Muscle layer of colon (tissue), 2 donors: ENCODE measurements around the gene SH3TC1.

ENCODE experiments used
- H3K27ac ChIP-seq: one replicate; pipeline ENCODE4 v1.7.0; 2013; ENCODE audit warnings: low read depth, mild to moderate bottlenecking, low read length, moderate library complexity
- H3K27me3 ChIP-seq, 2 donors: one replicate each; pipeline ENCODE4 v1.7.0; 2013; ENCODE audit warnings: low read length in 2 of 2, mild to moderate bottlenecking in 2 of 2; ENCODE audit not compliant: insufficient read depth in 2 of 2, control insufficient read depth in 1 of 2
- H3K36me3 ChIP-seq: one replicate; pipeline ENCODE4 v1.7.0; 2013; ENCODE audit warnings: mild to moderate bottlenecking, low read length; ENCODE audit not compliant: insufficient read depth
- H3K4me1 ChIP-seq: one replicate; pipeline ENCODE4 v1.7.0; 2013; ENCODE audit warnings: mild to moderate bottlenecking, low read length; ENCODE audit not compliant: insufficient read depth
- H3K4me3 ChIP-seq, 2 donors: one replicate each; pipeline ENCODE4 v1.7.0; 2013; ENCODE audit warnings: low read length in 2 of 2, low read depth in 1 of 2, mild to moderate bottlenecking in 1 of 2, moderate library complexity in 1 of 2
- H3K9ac ChIP-seq: one replicate; pipeline ENCODE4 v1.7.0; 2013; ENCODE audit warnings: low read length
- H3K9me3 ChIP-seq: one replicate; pipeline ENCODE4 v1.7.0; 2013; ENCODE audit warnings: mild to moderate bottlenecking, low read length
- donor health status: abdominal sarcoma.
- donor health status: Adenocarcinoma of cecum.

SH3TC1 gene

GRCh38 chr4:8276358-8277240 lies 77.5 kb downstream of the SH3TC1 start:
- Histone ChIP-seq H3K4me3 (no peak overlapping the region), H3K27me3 (no peaks in the 10 kb centered on the region), H3K9ac (no peak overlapping the region), H3K4me1 (peaks cover 71% of the 10 kb centered on the region), H3K27ac (peak overlapping the region; percentile 70), H3K36me3 (no peaks in the 10 kb centered on the region), H3K9me3 (no peaks in the 10 kb centered on the region)

- Histone ChIP-seq H3K4me1 (peaks cover 62% of the 10 kb centered on the region), H3K36me3 (no peaks in the 10 kb centered on the region), H3K27ac (no peak overlapping the region), H3K4me3 (no peak overlapping the region), H3K27me3 (no peaks in the 10 kb centered on the region), H3K9ac (no peak overlapping the region), H3K9me3 (no peaks in the 10 kb centered on the region)
These were observed 78.4 kb downstream of the SH3TC1 start for GRCh38 chr4:8277356-8278008.

GRCh38 chr4:8278009-8278395 lies 78.9 kb downstream of the SH3TC1 start:
- H3K27ac ChIP-seq = no peak overlapping the region
- H3K4me1 ChIP-seq = peaks cover 57% of the 10 kb centered on the region
- H3K9ac ChIP-seq = no peak overlapping the region

GRCh38 chr4:8278421-8279287 lies 79.6 kb downstream of the SH3TC1 start:
- H3K36me3 ChIP-seq = no peaks in the 10 kb centered on the region
- H3K4me1 ChIP-seq = peaks cover 54% of the 10 kb centered on the region
- no peaks in the 10 kb centered on the region for H3K27me3 ChIP-seq
- no peak overlapping the region for H3K4me3 ChIP-seq
- no peak overlapping the region for H3K27ac ChIP-seq
- no peak overlapping the region for H3K9ac ChIP-seq
- H3K9me3 ChIP-seq = no peaks in the 10 kb centered on the region

More at GRCh38 chr4:8278009-8278395, 78.9 kb downstream of the SH3TC1 start:
- H3K27me3 ChIP-seq = no peaks in the 10 kb centered on the region
- no peaks in the 10 kb centered on the region for H3K36me3 ChIP-seq
- H3K4me3 ChIP-seq = no peak overlapping the region
- no peaks in the 10 kb centered on the region for H3K9me3 ChIP-seq

- Histone ChIP-seq H3K4me3 (no peak overlapping the region), H3K4me1 (peaks cover 45% of the 10 kb centered on the region), H3K36me3 (no peaks in the 10 kb centered on the region), H3K27me3 (no peaks in the 10 kb centered on the region), H3K27ac (no peak overlapping the region), H3K9ac (no peak overlapping the region), H3K9me3 (no peaks in the 10 kb centered on the region)
These were observed 80.4 kb downstream of the SH3TC1 start for GRCh38 chr4:8279321-8280157.

GRCh38 chr4:8280158-8280875 lies 81.2 kb downstream of the SH3TC1 start:
- no peak overlapping the region for H3K9ac ChIP-seq
- H3K27me3 ChIP-seq = no peaks in the 10 kb centered on the region
- H3K9me3 ChIP-seq = no peaks in the 10 kb centered on the region
- no peaks in the 10 kb centered on the region for H3K36me3 ChIP-seq
- no peak overlapping the region for H3K27ac ChIP-seq
- H3K4me1 ChIP-seq = peaks cover 38% of the 10 kb centered on the region
- H3K4me3 ChIP-seq = no peak overlapping the region

- Histone ChIP-seq H3K9me3 (no peaks in the 10 kb centered on the region), H3K4me1 (peaks cover 32% of the 10 kb centered on the region), H3K27me3 (no peaks in the 10 kb centered on the region), H3K36me3 (no peaks in the 10 kb centered on the region), H3K4me3 (no peak overlapping the region), H3K27ac (no peak overlapping the region), H3K9ac (no peak overlapping the region)
These were observed 81.9 kb downstream of the SH3TC1 start for GRCh38 chr4:8280876-8281440.

- Histone ChIP-seq H3K4me1 (peaks cover 25% of the 10 kb centered on the region), H3K27me3 (no peaks in the 10 kb centered on the region), H3K9ac (no peak overlapping the region), H3K9me3 (no peaks in the 10 kb centered on the region), H3K36me3 (no peaks in the 10 kb centered on the region), H3K27ac (no peak overlapping the region), H3K4me3 (no peak overlapping the region)
These were observed 82.5 kb downstream of the SH3TC1 start for GRCh38 chr4:8281519-8282133.

GRCh38 chr4:8282134-8282641 lies 83.1 kb downstream of the SH3TC1 start:
- no peak overlapping the region for H3K9ac ChIP-seq
- no peak overlapping the region for H3K27ac ChIP-seq

More at GRCh38 chr4:8282134-8282641, 83.1 kb downstream of the SH3TC1 start:
- Histone ChIP-seq H3K27me3 (no peaks in the 10 kb centered on the region), H3K9me3 (no peaks in the 10 kb centered on the region), H3K36me3 (no peaks in the 10 kb centered on the region), H3K4me3 (no peak overlapping the region), H3K4me1 (peaks cover 20% of the 10 kb centered on the region)
